22Rv1 (cell line): Measurements from ENCODE around the gene GPHN.

ENCODE experiments used
- CTCF ChIP-seq: fragments of 450-650 bp; IDR thresholded peaks from 2 replicates; pipeline ENCODE4 v1.5.1; 2017; ENCODE audit warnings: mild to moderate bottlenecking
- ZFX ChIP-seq: fragments of 450-650 bp; IDR thresholded peaks from 2 replicates; pipeline ENCODE4 v1.6.1; 2017; ENCODE audit warnings: antibody characterized with exemption, borderline replicate concordance

DNA sequence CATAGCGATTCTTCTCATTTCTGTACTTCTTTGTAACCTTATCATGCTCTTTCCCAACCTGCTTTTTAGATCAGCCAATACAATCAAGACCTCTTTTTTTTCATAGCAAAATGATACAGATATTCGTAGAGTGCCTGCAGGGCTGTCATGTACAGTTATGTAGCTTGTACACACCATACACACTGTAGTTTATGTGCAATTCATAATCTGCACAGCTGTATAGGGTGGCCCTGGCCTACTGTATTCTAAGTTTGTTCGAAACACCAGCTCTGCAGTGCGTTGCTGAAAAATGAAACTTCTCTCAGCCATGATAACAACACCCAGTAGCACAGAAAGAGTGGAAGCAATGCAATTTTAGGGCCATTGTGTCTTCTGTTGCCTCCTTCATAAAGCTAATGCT lies 717.6 kb downstream of the GPHN start:
- TF ChIP-seq CTCF (no peak), ZFX (no peak)
